Stimulated activated CD4-positive, alpha-beta T cell treated with anti-CD3 and anti-CD28 coated beads, TNF-alpha, amount 100 ng/mL, for 48 hours (primary cell): Measurements from ENCODE around the gene YBEY.

ENCODE experiments used
- DNase-seq, 3 donors: peaks; one replicate each; pipeline ENCODE4 v3.0.0-alpha.2; 2020; ENCODE audit warnings: low read depth in 3 of 3

YBEY gene

GRCh38 chr21:46327711-46328110, 41.6 kb downstream of the YBEY start:
- DNase-seq = no peak

- DNase-seq = no peak
Observed at GRCh38 chr21:46328151-46328550, 42.0 kb downstream of the YBEY start.

GRCh38 chr21:46329796-46330195, 43.7 kb downstream of the YBEY start:
- DNase-seq = no peak

GRCh38 chr21:46334351-46335140, 48.4 kb downstream of the YBEY start:
- DNase-seq = no peak

- no peak for DNase-seq
Observed at GRCh38 chr21:46336603-46337002, 50.5 kb downstream of the YBEY start.

GRCh38 chr21:46340998-46341397, 54.9 kb downstream of the YBEY start:
- DNase-seq = no peak

GRCh38 chr21:46344219-46344915, 58.2 kb downstream of the YBEY start:
- DNase-seq = no peak

- no peak for DNase-seq
Observed at GRCh38 chr21:46345861-46346260, 59.7 kb downstream of the YBEY start.

- no peak for DNase-seq
Observed at GRCh38 chr21:46346296-46347202, 60.4 kb downstream of the YBEY start.

- no peak for DNase-seq
Observed at GRCh38 chr21:46347203-46347550, 61.0 kb downstream of the YBEY start.
